Measurements from ENCODE around the gene TMOD3.
"Not testable (repeated sequence)": the region's sequence is repeated elsewhere in the genome, so short reads cannot be mapped to it uniquely, and the experiment has no call there.

TMOD3 gene

GRCh38 chr15:51864408-51865056 lies 35.1 kb downstream of the TMOD3 start:
- no peak for DNase-seq (ENCODE audit: low read depth in 3 of 3, low spot score in 1 of 3)

- no peak for DNase-seq (ENCODE audit: low read depth in 3 of 3, low spot score in 1 of 3)
Observed at GRCh38 chr15:51865317-51865716, 35.9 kb downstream of the TMOD3 start.

GRCh38 chr15:51866161-51866560 lies 36.7 kb downstream of the TMOD3 start:
- DNase-seq (ENCODE audit: low read depth in 3 of 3, low spot score in 1 of 3), result no peak

- DNase-seq (ENCODE audit: low read depth in 3 of 3, low spot score in 1 of 3), result no peak
Observed at GRCh38 chr15:51866751-51867150, 37.3 kb downstream of the TMOD3 start.

- DNase-seq (ENCODE audit: low read depth in 3 of 3, low spot score in 1 of 3), result no peak
Observed at GRCh38 chr15:51869060-51869421, 39.6 kb downstream of the TMOD3 start.

GRCh38 chr15:51870774-51871173 lies 41.3 kb downstream of the TMOD3 start:
- DNase-seq (ENCODE audit: low read depth in 3 of 3, low spot score in 1 of 3), result no peak

- DNase-seq (ENCODE audit: low read depth in 3 of 3, low spot score in 1 of 3), result no peak
Observed at GRCh38 chr15:51874751-51875644, 45.5 kb downstream of the TMOD3 start.

- no peak for DNase-seq (ENCODE audit: low read depth in 3 of 3, low spot score in 1 of 3)
Observed at GRCh38 chr15:51876169-51876568, 46.7 kb downstream of the TMOD3 start.

- no peak for DNase-seq (ENCODE audit: low read depth in 3 of 3, low spot score in 1 of 3)
Observed at GRCh38 chr15:51878446-51879386, 49.3 kb downstream of the TMOD3 start.

GRCh38 chr15:51879555-51879954 lies 50.1 kb downstream of the TMOD3 start:
- no peak for DNase-seq (ENCODE audit: low read depth in 3 of 3, low spot score in 1 of 3)

GRCh38 chr15:51883271-51883837 lies 53.9 kb downstream of the TMOD3 start:
- DNase-seq (ENCODE audit: low read depth in 3 of 3, low spot score in 1 of 3), result no peak

- DNase-seq (ENCODE audit: low read depth in 3 of 3, low spot score in 1 of 3), result no peak
Observed at GRCh38 chr15:51884041-51884440, 54.6 kb downstream of the TMOD3 start.

- DNase-seq (ENCODE audit: low read depth in 3 of 3, low spot score in 1 of 3), result no peak
Observed at GRCh38 chr15:51884517-51885236, 55.2 kb downstream of the TMOD3 start.

GRCh38 chr15:51885758-51886157 lies 56.3 kb downstream of the TMOD3 start:
- not testable (repeated sequence) for DNase-seq (ENCODE audit: low read depth in 3 of 3, low spot score in 1 of 3)

GRCh38 chr15:51887887-51888592 lies 58.6 kb downstream of the TMOD3 start:
- DNase-seq (ENCODE audit: low read depth in 3 of 3, low spot score in 1 of 3), result no peak

- DNase-seq (ENCODE audit: low read depth in 3 of 3, low spot score in 1 of 3), result no peak
Observed at GRCh38 chr15:51888593-51889195, 59.2 kb downstream of the TMOD3 start.

GRCh38 chr15:51889486-51889885 lies 60.0 kb downstream of the TMOD3 start:
- no peak for DNase-seq (ENCODE audit: low read depth in 3 of 3, low spot score in 1 of 3)

GRCh38 chr15:51904421-51904820 lies 75.0 kb downstream of the TMOD3 start:
- no peak for DNase-seq (ENCODE audit: low read depth in 3 of 3, low spot score in 1 of 3)

GRCh38 chr15:51904931-51905330 lies 75.5 kb downstream of the TMOD3 start:
- no peak for DNase-seq (ENCODE audit: low read depth in 3 of 3, low spot score in 1 of 3)
